Endothelial cell of umbilical vein (primary cell): ENCODE results near the gene KRT33B.

Experiments
- CTCF ChIP-seq, 2 donors: IDR thresholded peaks; 1 replicate in 1 of 2; 2 replicates in 1 of 2; pipeline ENCODE4 v1.5.1; 2011; ENCODE audit warnings: low read length in 2 of 2, mild to moderate bottlenecking in 2 of 2, moderate library complexity in 2 of 2, control low read depth in 1 of 2, inconsistent platforms in 1 of 2, low read depth in 1 of 2; ENCODE audit not compliant: insufficient read depth in 1 of 2; ENCODE audit errors: extremely low read depth in 1 of 2
- EZH2 ChIP-seq: IDR thresholded peaks from 2 replicates; pipeline ENCODE4 v1.6.1; 2012; ENCODE audit warnings: borderline replicate concordance, low read depth, mild to moderate bottlenecking, moderate library complexity, low read length, inconsistent platforms; ENCODE audit not compliant: severe bottlenecking
- MAX ChIP-seq: IDR thresholded peaks from 2 replicates; pipeline ENCODE4 v1.6.1; 2011; ENCODE audit not compliant: insufficient read depth, insufficient read length
- POLR2A ChIP-seq: IDR thresholded peaks from 2 replicates; pipeline ENCODE4 v1.6.1; 2012; ENCODE audit warnings: low read depth, mild to moderate bottlenecking, control low read depth, low read length
- POLR2AphosphoS5 ChIP-seq: IDR thresholded peaks from 2 replicates; pipeline ENCODE4 v1.6.1; 2012; ENCODE audit warnings: low read depth, mild to moderate bottlenecking, control low read depth, low read length, moderate library complexity; ENCODE audit not compliant: insufficient read depth

- TF ChIP-seq CTCF (IDR thresholded peaks at IDR 0.05; ENCODE audit: extremely low read depth in 1 of 2, insufficient read depth in 1 of 2, low read depth in 1 of 2, low read length in 2 of 2): no peak
- no peak for TF ChIP-seq POLR2AphosphoS5
- no peak for TF ChIP-seq POLR2A
- no peak for TF ChIP-seq EZH2
- no peak for TF ChIP-seq MAX
These were observed 36.5 kb downstream of the KRT33B start for GRCh38 chr17:41333098-41333497.
